ENCODE results near the gene WNT7A. TPM values are rescaled to one million over a fixed set of nuclear protein-coding genes. Genes with fewer than 3 reads are reported as not detected.

WNT7A gene
- total RNA-seq, 6 donors from 2014 or later = 1.0 to 12.2 (median 6.8) TPM

- H3K27me3 ChIP-seq = no peaks in the 10 kb centered on the region
- H3K36me3 ChIP-seq = no peaks in the 10 kb centered on the region
- no peak for DNase-seq
- WGBS, 2 donors = 47 to 63% methylated on average over 11 to 20 of the region's 20 CpGs
- peaks cover 16 to 30% (median 22%) of the 10 kb centered on the region in 4 donors for H3K4me1 ChIP-seq
- peak overlapping the region in 3 of 4 donors; percentile 8 to 86 (median 83) for H3K27ac ChIP-seq
- peaks cover 0 to 5% (median under 1%) of the 10 kb centered on the region in 4 donors for H3K9me3 ChIP-seq
- TF ChIP-seq EP300 (IDR thresholded peaks at IDR 0.05) (no peak), CTCF (IDR thresholded peaks at IDR 0.05) (no peak), POLR2AphosphoS5 (IDR thresholded peaks at IDR 0.05) (no peak), POLR2A (IDR thresholded peaks at IDR 0.05) (no peak)
- H3K4me3 ChIP-seq = peak overlapping the region in 3 of 4 donors; percentile 53 to 65 (median 62)
- no peak for ATAC-seq (ENCODE audit: low FRiP score in 2 of 2)
Measured at GRCh38 chr3:13894807-13895154, 14.9 kb upstream of the WNT7A start.

GRCh38 chr3:13894096-13894806 lies 14.4 kb upstream of the WNT7A start:
- peaks cover 16 to 30% (median 22%) of the 10 kb centered on the region in 4 donors for H3K4me1 ChIP-seq
- TF ChIP-seq CTCF (IDR thresholded peaks at IDR 0.05) (no peak), POLR2AphosphoS5 (IDR thresholded peaks at IDR 0.05) (no peak), EP300 (IDR thresholded peaks at IDR 0.05) (no peak), POLR2A (IDR thresholded peaks at IDR 0.05) (no peak)
- no peak for DNase-seq
- 84 to 87% methylated on average over 12 to 13 of the region's 13 CpGs for WGBS, 2 donors
- no peaks in the 10 kb centered on the region for H3K9me3 ChIP-seq
- ATAC-seq (ENCODE audit: low FRiP score in 2 of 2) = no peak
- H3K27ac ChIP-seq = no peak overlapping the region
- no peaks in the 10 kb centered on the region for H3K36me3 ChIP-seq
- no peaks in the 10 kb centered on the region for H3K27me3 ChIP-seq
- H3K4me3 ChIP-seq = no peak overlapping the region

DNA sequence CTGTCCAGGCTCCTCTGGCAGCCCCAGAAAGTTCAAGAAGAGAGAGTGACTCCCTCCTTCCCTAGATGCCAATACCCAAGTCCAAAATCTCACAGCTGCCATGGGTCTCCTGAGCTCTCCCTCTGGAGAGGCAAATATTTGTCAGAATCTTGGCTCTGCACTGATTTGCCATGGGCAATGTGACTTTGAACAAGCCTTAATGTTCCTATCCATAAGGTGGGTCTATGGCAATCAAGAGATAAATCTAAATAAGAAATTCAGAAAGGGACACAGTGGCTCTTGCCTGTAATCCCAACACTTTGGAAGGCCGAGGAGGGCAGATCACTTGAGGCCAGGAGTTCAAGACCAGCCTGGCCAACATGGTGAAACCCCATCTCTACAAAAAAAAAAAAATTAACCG lies 12.4 kb upstream of the WNT7A start:
- WGBS, 2 donors = 92 to 93% methylated on average over 2 of the region's 2 CpGs
- ATAC-seq (ENCODE audit: low FRiP score in 2 of 2) (no peak), DNase-seq (no peak)
- H3K9me3 ChIP-seq = no peaks in the 10 kb centered on the region
- no peaks in the 10 kb centered on the region for H3K36me3 ChIP-seq
- TF ChIP-seq POLR2AphosphoS5 (IDR thresholded peaks at IDR 0.05) = no peak
- TF ChIP-seq EP300 (IDR thresholded peaks at IDR 0.05) = no peak
- TF ChIP-seq POLR2A (IDR thresholded peaks at IDR 0.05) = no peak
- TF ChIP-seq CTCF (IDR thresholded peaks at IDR 0.05) = no peak
- H3K4me3 ChIP-seq = no peak overlapping the region
- peaks cover 16 to 30% (median 22%) of the 10 kb centered on the region in 4 donors for H3K4me1 ChIP-seq
- no peaks in the 10 kb centered on the region for H3K27me3 ChIP-seq
- H3K27ac ChIP-seq = no peak overlapping the region

- Histone ChIP-seq H3K27me3 (no peaks in the 10 kb centered on the region), H3K4me3 (no peak overlapping the region), H3K27ac (peak overlapping the region in 2 of 4 donors; percentile 52 to 76), H3K36me3 (no peaks in the 10 kb centered on the region), H3K4me1 (peaks cover 16 to 27% (median 21%) of the 10 kb centered on the region in 4 donors), H3K9me3 (no peaks in the 10 kb centered on the region)
- WGBS, 2 donors = 66 to 68% methylated on average over 5 of the region's 5 CpGs
- ATAC-seq (ENCODE audit: low FRiP score in 2 of 2) (no peak), DNase-seq (peak in 1 of 2 donors; percentile 70)
- TF ChIP-seq POLR2AphosphoS5 (IDR thresholded peaks at IDR 0.05) (no peak), POLR2A (IDR thresholded peaks at IDR 0.05) (no peak), EP300 (IDR thresholded peaks at IDR 0.05) (no peak), CTCF (IDR thresholded peaks at IDR 0.05) (no peak)
Measured at GRCh38 chr3:13891492-13892073, 11.7 kb upstream of the WNT7A start.

Measured in upper lobe of left lung (tissue), 6 donors.